HEK293 (cell line): Measurements from ENCODE around the gene ZNF646.

Experiments used
- FEZF1 ChIP-seq: fragments of 450-650 bp; formaldehyde crosslinking; IDR thresholded peaks from 2 replicates; pipeline ENCODE4 v1.5.1; 2016; ENCODE audit warnings: missing biosample characterization, missing genetic modification characterization
- GFI1B ChIP-seq: fragments of 450-650 bp; formaldehyde crosslinking; IDR thresholded peaks from 2 replicates; pipeline ENCODE4 v1.5.1; 2016; ENCODE audit warnings: missing biosample characterization, missing genetic modification characterization
- HOXA7 ChIP-seq: sonication (generic); formaldehyde crosslinking; IDR thresholded peaks from 2 replicates; pipeline ENCODE4 v1.8.1; 2022; ENCODE audit warnings: missing genetic modification reagents, borderline replicate concordance
- HOXC10 ChIP-seq: sonication (generic); formaldehyde crosslinking; IDR thresholded peaks from 2 replicates; pipeline ENCODE4 v1.8.1; 2023; ENCODE audit warnings: mild to moderate bottlenecking, missing genetic modification reagents
- SALL2 ChIP-seq: fragments of 450-650 bp; formaldehyde crosslinking; IDR thresholded peaks from 2 replicates; pipeline ENCODE4 v1.5.0; 2017; ENCODE audit warnings: missing biosample characterization, mild to moderate bottlenecking, missing genetic modification characterization, borderline replicate concordance
- SCRT1 ChIP-seq: fragments of 450-650 bp; formaldehyde crosslinking; IDR thresholded peaks from 2 replicates; pipeline ENCODE4 v1.5.1; 2016; ENCODE audit warnings: missing biosample characterization, missing genetic modification characterization, borderline replicate concordance
- TRIM28 ChIP-seq: IDR thresholded peaks from 2 replicates; pipeline ENCODE4 v1.6.1; 2011; ENCODE audit warnings: low read length, control low read depth, borderline replicate concordance
- ZBTB7A ChIP-seq: fragments of 450-650 bp; formaldehyde crosslinking; IDR thresholded peaks from 2 replicates; pipeline ENCODE4 v1.5.1; 2016; ENCODE audit warnings: low read depth, missing biosample characterization, missing genetic modification characterization
- ZFP69B ChIP-seq: fragments of 450-650 bp; formaldehyde crosslinking; IDR thresholded peaks from 2 replicates; pipeline ENCODE4 v1.5.1; 2016; ENCODE audit warnings: missing biosample characterization, missing genetic modification characterization
- ZNF132 ChIP-seq: fragments of 450-650 bp; formaldehyde crosslinking; IDR thresholded peaks from 2 replicates; pipeline ENCODE4 v1.5.1; 2017; ENCODE audit warnings: missing biosample characterization, missing genetic modification characterization, borderline replicate concordance
- ZNF155 ChIP-seq: fragments of 450-650 bp; formaldehyde crosslinking; IDR thresholded peaks from 2 replicates; pipeline ENCODE4 v1.5.1; 2016; ENCODE audit warnings: missing biosample characterization, missing genetic modification characterization
- ZNF214 ChIP-seq: fragments of 450-650 bp; formaldehyde crosslinking; IDR thresholded peaks from 2 replicates; pipeline ENCODE4 v1.5.1; 2017; ENCODE audit warnings: missing biosample characterization, mild to moderate bottlenecking, missing genetic modification characterization, borderline replicate concordance
- ZNF23 ChIP-seq: fragments of 450-650 bp; formaldehyde crosslinking; IDR thresholded peaks from 2 replicates; pipeline ENCODE4 v1.5.1; 2016; ENCODE audit warnings: missing biosample characterization, missing genetic modification characterization, borderline replicate concordance
- ZNF248 ChIP-seq: fragments of 450-650 bp; formaldehyde crosslinking; IDR thresholded peaks from 2 replicates; pipeline ENCODE4 v1.5.1; 2017; ENCODE audit warnings: missing biosample characterization, missing genetic modification characterization
- ZNF433 ChIP-seq: fragments of 450-650 bp; formaldehyde crosslinking; IDR thresholded peaks from 2 replicates; pipeline ENCODE4 v1.5.1; 2016; ENCODE audit warnings: missing biosample characterization, missing genetic modification characterization, low read depth
- ZNF555 ChIP-seq: fragments of 450-650 bp; formaldehyde crosslinking; conservative IDR thresholded peaks from 2 replicates; pipeline ENCODE4 v1.5.1; 2017; ENCODE audit warnings: missing biosample characterization, mild to moderate bottlenecking, missing genetic modification characterization, inconsistent platforms
- ZNF560 ChIP-seq: fragments of 450-650 bp; formaldehyde crosslinking; IDR thresholded peaks from 2 replicates; pipeline ENCODE4 v1.5.1; 2017; ENCODE audit warnings: missing biosample characterization, missing genetic modification characterization, borderline replicate concordance
- ZNF621 ChIP-seq: fragments of 450-650 bp; formaldehyde crosslinking; IDR thresholded peaks from 2 replicates; pipeline ENCODE4 v1.5.1; 2017; ENCODE audit warnings: missing biosample characterization, missing genetic modification characterization
- ZNF629 ChIP-seq: fragments of 450-650 bp; formaldehyde crosslinking; IDR thresholded peaks from 2 replicates; pipeline ENCODE4 v1.5.1; 2017; ENCODE audit warnings: missing biosample characterization, missing genetic modification characterization
- ZNF654 ChIP-seq: fragments of 450-650 bp; formaldehyde crosslinking; IDR thresholded peaks from 2 replicates; pipeline ENCODE4 v1.5.1; 2016; ENCODE audit warnings: low read depth, missing biosample characterization, missing genetic modification characterization
- ZNF670 ChIP-seq: fragments of 450-650 bp; formaldehyde crosslinking; IDR thresholded peaks from 2 replicates; pipeline ENCODE4 v1.5.1; 2016; ENCODE audit warnings: missing biosample characterization, missing genetic modification characterization, low read depth
- ZNF843 ChIP-seq: fragments of 450-650 bp; formaldehyde crosslinking; IDR thresholded peaks from 2 replicates; pipeline ENCODE4 v1.5.1; 2016; ENCODE audit warnings: missing biosample characterization, missing genetic modification characterization
- TF ChIP-seq, protein P1 (sequence below): fragments of 450-650 bp; formaldehyde crosslinking; IDR thresholded peaks from 2 replicates; pipeline ENCODE4 v1.5.1; 2016; ENCODE audit warnings: missing biosample characterization, missing genetic modification characterization
- TF ChIP-seq, protein P2 (sequence below): fragments of 450-650 bp; formaldehyde crosslinking; IDR thresholded peaks from 2 replicates; pipeline ENCODE4 v1.5.1; 2016; ENCODE audit warnings: missing biosample characterization, missing genetic modification characterization, low read depth
- TF ChIP-seq, protein P3 (sequence below): fragments of 450-650 bp; formaldehyde crosslinking; IDR thresholded peaks from 2 replicates; pipeline ENCODE4 v1.5.1; 2017; ENCODE audit warnings: missing biosample characterization, missing genetic modification characterization
- TF ChIP-seq, protein P4 (sequence below): fragments of 450-650 bp; formaldehyde crosslinking; IDR thresholded peaks from 2 replicates; pipeline ENCODE4 v1.5.1; 2016; ENCODE audit warnings: missing biosample characterization, missing genetic modification characterization
- TF ChIP-seq, protein P5 (sequence below): fragments of 450-650 bp; formaldehyde crosslinking; IDR thresholded peaks from 2 replicates; pipeline ENCODE4 v1.5.1; 2017; ENCODE audit warnings: missing biosample characterization, missing genetic modification characterization
- TF ChIP-seq, protein P6 (sequence below): fragments of 450-650 bp; formaldehyde crosslinking; IDR thresholded peaks from 2 replicates; pipeline ENCODE4 v1.5.1; 2017; ENCODE audit warnings: missing biosample characterization, missing genetic modification characterization
- TF ChIP-seq, protein P7 (sequence below): fragments of 450-650 bp; formaldehyde crosslinking; IDR thresholded peaks from 2 replicates; pipeline ENCODE4 v1.5.1; 2016; ENCODE audit warnings: missing biosample characterization, missing genetic modification characterization

The ZNF646 gene

DNA sequence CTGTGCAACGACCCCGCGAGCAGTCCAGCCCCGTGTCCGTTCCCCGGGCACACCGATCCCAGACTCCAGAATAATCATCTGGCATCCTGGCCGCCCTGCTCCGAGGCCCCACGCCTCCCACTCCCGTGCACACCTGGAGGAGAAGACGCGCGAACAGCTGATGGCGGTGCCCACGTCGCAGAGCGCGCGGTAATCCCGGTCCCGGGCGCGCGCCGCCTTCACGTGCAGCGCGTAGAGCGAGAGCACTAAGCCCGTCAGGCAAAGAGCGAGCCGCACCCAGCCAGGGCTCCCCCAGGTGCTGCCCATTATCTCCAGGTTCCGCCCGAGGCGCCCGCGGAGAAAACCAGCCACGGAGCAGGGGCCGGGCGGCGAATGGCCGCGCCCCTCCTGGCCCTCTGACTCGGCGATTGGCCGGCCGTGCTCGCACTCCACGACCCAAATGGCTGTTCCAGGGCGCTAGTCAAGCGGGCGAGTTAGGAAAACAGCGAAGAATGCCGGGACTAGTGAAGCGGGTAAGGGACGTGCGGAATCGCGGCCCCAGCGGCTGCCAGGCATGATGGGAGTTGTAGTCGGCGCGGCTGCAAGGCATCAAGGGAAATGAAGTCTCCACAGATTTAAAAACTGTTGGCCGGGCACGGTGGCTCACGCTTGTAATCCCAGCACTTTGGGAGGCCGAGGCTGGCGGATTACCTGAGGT, 20.4 kb downstream of the ZNF646 start, which contains the start of gene VKORC1 (continued):
- TF ChIP-seq, protein P1, sequence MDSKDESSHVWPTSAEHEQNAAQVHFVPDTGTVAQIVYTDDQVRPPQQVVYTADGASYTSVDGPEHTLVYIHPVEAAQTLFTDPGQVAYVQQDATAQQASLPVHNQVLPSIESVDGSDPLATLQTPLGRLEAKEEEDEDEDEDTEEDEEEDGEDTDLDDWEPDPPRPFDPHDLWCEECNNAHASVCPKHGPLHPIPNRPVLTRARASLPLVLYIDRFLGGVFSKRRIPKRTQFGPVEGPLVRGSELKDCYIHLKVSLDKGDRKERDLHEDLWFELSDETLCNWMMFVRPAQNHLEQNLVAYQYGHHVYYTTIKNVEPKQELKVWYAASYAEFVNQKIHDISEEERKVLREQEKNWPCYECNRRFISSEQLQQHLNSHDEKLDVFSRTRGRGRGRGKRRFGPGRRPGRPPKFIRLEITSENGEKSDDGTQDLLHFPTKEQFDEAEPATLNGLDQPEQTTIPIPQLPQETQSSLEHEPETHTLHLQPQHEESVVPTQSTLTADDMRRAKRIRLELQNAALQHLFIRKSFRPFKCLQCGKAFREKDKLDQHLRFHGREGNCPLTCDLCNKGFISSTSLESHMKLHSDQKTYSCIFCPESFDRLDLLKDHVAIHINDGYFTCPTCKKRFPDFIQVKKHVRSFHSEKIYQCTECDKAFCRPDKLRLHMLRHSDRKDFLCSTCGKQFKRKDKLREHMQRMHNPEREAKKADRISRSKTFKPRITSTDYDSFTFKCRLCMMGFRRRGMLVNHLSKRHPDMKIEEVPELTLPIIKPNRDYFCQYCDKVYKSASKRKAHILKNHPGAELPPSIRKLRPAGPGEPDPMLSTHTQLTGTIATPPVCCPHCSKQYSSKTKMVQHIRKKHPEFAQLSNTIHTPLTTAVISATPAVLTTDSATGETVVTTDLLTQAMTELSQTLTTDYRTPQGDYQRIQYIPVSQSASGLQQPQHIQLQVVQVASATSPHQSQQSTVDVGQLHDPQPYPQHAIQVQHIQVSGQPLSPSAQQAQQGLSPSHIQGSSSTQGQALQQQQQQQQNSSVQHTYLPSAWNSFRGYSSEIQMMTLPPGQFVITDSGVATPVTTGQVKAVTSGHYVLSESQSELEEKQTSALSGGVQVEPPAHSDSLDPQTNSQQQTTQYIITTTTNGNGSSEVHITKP (tag by site-specific recombination), result peak; percentile 67
- TF ChIP-seq, protein P2, sequence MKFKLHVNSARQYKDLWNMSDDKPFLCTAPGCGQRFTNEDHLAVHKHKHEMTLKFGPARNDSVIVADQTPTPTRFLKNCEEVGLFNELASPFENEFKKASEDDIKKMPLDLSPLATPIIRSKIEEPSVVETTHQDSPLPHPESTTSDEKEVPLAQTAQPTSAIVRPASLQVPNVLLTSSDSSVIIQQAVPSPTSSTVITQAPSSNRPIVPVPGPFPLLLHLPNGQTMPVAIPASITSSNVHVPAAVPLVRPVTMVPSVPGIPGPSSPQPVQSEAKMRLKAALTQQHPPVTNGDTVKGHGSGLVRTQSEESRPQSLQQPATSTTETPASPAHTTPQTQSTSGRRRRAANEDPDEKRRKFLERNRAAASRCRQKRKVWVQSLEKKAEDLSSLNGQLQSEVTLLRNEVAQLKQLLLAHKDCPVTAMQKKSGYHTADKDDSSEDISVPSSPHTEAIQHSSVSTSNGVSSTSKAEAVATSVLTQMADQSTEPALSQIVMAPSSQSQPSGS (tag by site-specific recombination), result no peak
- TF ChIP-seq, protein P3, sequence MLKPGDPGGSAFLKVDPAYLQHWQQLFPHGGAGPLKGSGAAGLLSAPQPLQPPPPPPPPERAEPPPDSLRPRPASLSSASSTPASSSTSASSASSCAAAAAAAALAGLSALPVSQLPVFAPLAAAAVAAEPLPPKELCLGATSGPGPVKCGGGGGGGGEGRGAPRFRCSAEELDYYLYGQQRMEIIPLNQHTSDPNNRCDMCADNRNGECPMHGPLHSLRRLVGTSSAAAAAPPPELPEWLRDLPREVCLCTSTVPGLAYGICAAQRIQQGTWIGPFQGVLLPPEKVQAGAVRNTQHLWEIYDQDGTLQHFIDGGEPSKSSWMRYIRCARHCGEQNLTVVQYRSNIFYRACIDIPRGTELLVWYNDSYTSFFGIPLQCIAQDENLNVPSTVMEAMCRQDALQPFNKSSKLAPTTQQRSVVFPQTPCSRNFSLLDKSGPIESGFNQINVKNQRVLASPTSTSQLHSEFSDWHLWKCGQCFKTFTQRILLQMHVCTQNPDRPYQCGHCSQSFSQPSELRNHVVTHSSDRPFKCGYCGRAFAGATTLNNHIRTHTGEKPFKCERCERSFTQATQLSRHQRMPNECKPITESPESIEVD, result no peak
- TF ChIP-seq, protein P4, sequence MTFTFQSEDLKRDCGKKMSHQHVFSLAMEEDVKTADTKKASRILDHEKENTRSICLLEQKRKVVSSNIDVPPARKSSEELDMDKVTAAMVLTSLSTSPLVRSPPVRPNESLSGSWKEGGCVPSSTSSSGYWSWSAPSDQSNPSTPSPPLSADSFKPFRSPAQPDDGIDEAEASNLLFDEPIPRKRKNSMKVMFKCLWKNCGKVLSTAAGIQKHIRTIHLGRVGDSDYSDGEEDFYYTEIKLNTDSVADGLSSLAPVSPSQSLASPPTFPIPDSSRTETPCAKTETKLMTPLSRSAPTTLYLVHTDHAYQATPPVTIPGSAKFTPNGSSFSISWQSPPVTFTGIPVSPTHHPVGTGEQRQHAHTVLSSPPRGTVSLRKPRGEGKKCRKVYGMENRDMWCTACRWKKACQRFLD (tag by site-specific recombination), result no peak
- TF ChIP-seq ZNF555 (tag by site-specific recombination) (no peak), SALL2 (no peak), ZNF132 (no peak), GFI1B (no peak), TRIM28 (peak; percentile 49; the same call in 1 of the 2 replicates), ZBTB7A (tag by site-specific recombination) (no peak), ZNF23 (tag by site-specific recombination) (no peak), ZNF654 (tag by site-specific recombination) (no peak; the same call in 1 of the 2 replicates), ZNF843 (tag by site-specific recombination) (no peak; the same call in 1 of the 2 replicates), ZNF629 (peak; percentile 55), ZNF621 (tag by site-specific recombination) (no peak), ZNF248 (tag by site-specific recombination) (no peak), ZNF560 (tag by site-specific recombination) (no peak), SCRT1 (tag by site-specific recombination) (no peak), HOXA7 (no peak), HOXC10 (CRISPR knock-in tag) (no peak), ZNF433 (no peak), ZNF670 (tag by site-specific recombination) (no peak), ZNF155 (no peak), FEZF1 (peak; percentile 52; the same call in 1 of the 2 replicates), ZNF214 (tag by site-specific recombination) (no peak), ZFP69B (tag by site-specific recombination) (no peak; the same call in 1 of the 2 replicates)
- TF ChIP-seq, protein P5, sequence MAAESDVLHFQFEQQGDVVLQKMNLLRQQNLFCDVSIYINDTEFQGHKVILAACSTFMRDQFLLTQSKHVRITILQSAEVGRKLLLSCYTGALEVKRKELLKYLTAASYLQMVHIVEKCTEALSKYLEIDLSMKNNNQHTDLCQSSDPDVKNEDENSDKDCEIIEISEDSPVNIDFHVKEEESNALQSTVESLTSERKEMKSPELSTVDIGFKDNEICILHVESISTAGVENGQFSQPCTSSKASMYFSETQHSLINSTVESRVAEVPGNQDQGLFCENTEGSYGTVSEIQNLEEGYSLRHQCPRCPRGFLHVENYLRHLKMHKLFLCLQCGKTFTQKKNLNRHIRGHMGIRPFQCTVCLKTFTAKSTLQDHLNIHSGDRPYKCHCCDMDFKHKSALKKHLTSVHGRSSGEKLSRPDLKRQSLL (tag by site-specific recombination), result peak; percentile 40; the same call in 1 of the 2 replicates
- TF ChIP-seq, protein P6, sequence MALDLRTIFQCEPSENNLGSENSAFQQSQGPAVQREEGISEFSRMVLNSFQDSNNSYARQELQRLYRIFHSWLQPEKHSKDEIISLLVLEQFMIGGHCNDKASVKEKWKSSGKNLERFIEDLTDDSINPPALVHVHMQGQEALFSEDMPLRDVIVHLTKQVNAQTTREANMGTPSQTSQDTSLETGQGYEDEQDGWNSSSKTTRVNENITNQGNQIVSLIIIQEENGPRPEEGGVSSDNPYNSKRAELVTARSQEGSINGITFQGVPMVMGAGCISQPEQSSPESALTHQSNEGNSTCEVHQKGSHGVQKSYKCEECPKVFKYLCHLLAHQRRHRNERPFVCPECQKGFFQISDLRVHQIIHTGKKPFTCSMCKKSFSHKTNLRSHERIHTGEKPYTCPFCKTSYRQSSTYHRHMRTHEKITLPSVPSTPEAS, result 0 out of 2 replicates have a peak, but pooled peaks have one; percentile 9
- TF ChIP-seq, protein P7, sequence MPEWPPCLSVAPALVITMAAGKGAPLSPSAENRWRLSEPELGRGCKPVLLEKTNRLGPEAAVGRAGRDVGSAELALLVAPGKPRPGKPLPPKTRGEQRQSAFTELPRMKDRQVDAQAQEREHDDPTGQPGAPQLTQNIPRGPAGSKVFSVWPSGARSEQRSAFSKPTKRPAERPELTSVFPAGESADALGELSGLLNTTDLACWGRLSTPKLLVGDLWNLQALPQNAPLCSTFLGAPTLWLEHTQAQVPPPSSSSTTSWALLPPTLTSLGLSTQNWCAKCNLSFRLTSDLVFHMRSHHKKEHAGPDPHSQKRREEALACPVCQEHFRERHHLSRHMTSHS, result no peak
